OCI-LY1 (cell line): ENCODE data around the gene ARHGEF28.

Experiments
- CTCF ChIP-seq: fragments of 200-600 bp; sonication (generic), shearing (Covaris generic); IDR thresholded peaks from 2 replicates; pipeline ENCODE4 v1.5.1; 2017; ENCODE audit warnings: mild to moderate bottlenecking, antibody characterized with exemption, low read length, moderate library complexity, mixed read lengths
- EZH2 ChIP-seq: fragments of 200-600 bp; sonication (generic), shearing (Covaris generic); IDR thresholded peaks from 2 replicates; pipeline ENCODE4 v1.8.0; 2017; ENCODE audit warnings: borderline replicate concordance, mixed run types, mild to moderate bottlenecking, antibody characterized with exemption, low read length, moderate library complexity, mixed read lengths

- TF ChIP-seq CTCF (no peak), EZH2 (no peak)
These were observed 26.6 kb upstream of the ARHGEF28 start for GRCh38 chr5:73599380-73599779.
